ENCODE measurements around the gene KREMEN2.
"Not testable (repeated sequence)": the region's sequence is repeated elsewhere in the genome, so short reads cannot be mapped to it uniquely, and the experiment has no call there.

The KREMEN2 gene

GRCh38 chr16:2938206-2938605 lies 25.9 kb upstream of the KREMEN2 start:
- no peak for DNase-seq (ENCODE audit: low read depth in 1 of 2, low spot score in 1 of 2)

DNA sequence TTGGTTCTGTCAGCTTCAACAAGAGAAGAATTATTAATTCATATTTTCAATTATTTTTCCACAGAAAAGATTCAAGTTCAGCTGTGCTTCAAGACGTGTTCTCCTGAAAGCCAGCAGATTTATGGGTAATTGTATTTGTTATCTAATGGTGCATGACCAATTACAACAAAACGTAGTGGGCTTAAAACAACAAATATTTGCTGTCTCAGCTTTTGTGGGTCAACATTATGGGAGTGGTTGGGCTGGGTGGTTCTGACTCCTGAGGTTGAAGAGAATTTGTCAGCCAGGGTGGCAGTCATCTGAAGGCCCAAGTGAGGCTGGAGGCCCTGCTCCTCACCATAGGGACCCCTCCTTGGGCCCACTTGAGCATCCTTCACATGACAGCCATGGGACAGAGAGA lies 24.1 kb upstream of the KREMEN2 start:
- no peak for DNase-seq (ENCODE audit: low read depth in 1 of 2, low spot score in 1 of 2)

- DNase-seq (ENCODE audit: low read depth in 1 of 2, low spot score in 1 of 2) = no peak
These were observed 22.0 kb upstream of the KREMEN2 start for GRCh38 chr16:2942045-2942444.

DNA sequence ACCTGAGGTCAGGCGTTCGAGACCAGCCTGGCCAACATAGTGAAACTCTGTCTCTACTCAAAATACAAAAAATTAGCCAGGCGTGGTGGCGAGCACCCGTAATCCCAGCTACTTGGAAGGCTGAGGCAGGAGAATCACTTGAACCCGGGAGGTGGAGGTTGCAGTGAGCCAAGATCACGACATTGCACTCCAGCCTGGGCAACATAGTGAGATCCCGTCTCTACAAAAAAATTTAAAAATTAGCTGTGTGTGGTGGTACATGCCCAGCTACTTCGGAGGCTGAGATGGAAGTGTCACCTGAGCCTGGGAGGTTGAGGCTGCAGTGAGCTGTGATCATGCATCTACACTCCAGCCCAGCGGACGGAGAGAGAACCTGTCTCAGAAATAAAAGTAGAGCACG lies 20.4 kb upstream of the KREMEN2 start:
- DNase-seq (ENCODE audit: low read depth in 1 of 2, low spot score in 1 of 2) = not testable (repeated sequence)

DNA sequence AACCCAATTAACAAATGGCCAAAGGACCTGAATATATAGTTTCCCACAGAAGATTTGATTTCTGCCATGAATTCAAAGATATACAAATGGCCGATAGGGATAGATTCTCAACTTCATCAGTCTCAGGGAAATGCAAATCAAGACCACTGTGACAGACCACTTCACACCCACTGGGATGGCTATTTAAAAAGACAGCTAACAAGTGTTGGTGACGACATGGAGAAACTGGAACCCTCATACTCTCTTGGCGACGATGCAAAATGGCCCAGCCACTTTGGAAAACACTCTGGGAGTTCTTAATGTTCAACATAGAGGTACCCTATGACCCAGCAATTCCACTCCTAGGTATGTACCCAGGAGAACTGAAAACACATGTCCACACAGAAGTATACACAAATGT lies 17.4 kb upstream of the KREMEN2 start:
- DNase-seq (ENCODE audit: low read depth in 1 of 2, low spot score in 1 of 2) = no peak

DNA sequence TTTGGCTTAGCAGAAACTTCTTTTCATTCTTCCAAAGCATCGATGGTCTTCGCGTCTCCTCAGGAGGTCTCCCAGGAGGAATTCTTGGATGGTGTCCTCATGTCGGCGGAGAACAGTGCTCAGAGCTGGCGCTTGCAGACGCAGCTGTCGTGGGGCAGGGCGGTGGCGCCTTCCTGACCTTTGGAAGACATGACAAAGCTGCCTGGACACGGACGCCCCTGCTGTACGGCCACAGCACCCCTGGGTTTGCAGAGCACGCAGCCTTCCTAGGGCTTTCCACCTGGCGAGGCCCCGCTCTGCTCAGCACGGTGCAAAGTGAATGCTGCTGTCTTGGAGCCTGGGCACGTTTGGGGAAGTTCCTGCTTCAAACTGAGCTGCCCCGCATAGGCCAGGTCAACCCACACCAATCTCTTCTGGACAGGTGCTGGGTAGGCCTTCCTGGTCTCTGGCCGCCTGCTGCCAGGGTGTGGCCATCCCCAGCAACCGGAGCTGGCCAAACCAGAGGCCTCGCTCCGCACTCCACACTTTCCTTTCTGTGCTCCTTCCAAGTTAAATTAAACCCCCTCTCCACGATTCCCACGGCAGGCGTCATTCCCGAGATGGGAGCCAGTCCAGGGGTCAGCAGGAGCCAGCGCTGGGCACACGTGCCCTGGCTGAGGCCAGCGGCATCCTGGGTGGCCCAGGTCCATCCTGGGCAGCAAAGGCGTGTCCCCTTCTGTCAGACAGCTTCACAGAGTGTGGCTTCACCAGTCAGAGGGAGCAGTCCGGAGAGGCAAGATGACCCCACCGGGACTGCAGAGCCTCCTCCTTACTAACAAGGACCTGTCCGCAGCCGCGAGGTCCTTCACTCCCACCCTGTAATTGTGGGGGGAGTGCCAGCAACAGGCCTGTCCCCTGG lies 15.0 kb upstream of the KREMEN2 start:
- DNase-seq (ENCODE audit: low read depth in 1 of 2, low spot score in 1 of 2) = no peak

DNA sequence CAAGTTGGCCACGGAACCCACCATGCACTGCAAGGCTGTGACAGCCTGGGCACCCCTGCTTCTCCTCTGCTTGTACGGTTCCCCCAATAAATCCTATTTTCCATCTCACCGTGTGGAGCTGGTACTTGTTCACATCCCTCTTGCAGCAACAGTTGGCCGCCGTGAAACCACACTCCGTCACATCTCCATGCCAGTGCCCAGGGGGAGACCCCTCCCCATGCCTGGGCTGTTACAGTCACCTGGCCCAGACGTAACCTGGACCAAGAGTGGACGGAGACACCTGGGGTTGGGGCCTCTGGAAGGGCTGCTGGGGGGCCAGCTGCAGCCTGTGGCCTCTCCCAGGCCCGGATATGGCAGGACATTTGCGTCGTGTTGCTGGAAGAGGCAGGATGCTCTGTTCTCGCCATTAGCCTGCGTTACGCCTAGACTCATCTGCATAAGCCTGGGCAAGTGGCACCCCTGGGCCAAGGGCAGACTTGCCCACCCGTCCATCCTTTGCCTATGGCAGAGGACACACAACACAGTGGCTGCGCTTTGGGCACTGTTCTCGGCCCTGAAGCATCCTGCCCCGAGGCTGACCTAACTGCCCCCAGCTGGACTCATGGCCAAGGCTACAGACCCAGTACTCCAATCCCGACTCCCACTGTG lies 14.2 kb upstream of the KREMEN2 start:
- DNase-seq (ENCODE audit: low read depth in 1 of 2, low spot score in 1 of 2) = no peak

DNA sequence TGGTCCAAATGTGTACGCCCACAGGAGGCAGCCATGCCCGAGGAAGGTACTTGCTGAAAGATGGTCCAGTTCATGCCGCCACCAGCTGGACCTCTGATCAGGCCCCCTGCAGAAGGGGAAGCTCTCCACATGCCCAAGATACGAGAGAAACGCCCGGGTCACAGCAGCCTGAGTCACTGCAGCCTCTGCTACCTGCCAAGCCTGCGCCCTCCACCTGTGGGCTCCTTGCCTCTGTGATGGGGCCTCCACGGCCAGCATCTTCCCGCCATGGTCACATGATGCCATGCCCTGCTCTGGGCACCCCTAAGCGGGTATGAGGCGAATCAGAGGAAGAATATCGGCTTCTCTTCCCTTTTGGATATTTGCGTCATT lies 13.7 kb upstream of the KREMEN2 start:
- DNase-seq (ENCODE audit: low read depth in 1 of 2, low spot score in 1 of 2) = no peak

DNA sequence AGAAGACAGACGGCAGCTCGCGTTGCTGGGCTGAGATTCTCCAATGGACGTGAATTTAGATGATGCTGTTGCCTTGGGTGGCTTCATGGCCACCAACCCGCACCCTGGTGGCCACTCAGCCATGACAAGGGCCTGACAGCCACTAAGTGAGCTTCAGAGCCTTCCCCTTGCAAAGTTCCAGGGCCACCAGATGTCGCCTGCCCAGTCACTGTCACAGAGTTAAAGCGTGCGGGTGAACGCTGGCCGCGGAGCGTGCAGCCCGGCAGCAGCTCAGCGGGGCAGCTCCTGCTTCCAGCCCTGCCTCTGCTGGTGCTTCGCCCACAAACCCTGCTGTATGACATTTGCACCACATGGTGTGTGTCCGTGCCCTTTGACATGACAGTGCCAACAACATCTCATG lies 13.3 kb upstream of the KREMEN2 start:
- no peak for DNase-seq (ENCODE audit: low read depth in 1 of 2, low spot score in 1 of 2)

GRCh38 chr16:2952679-2953078 lies 11.4 kb upstream of the KREMEN2 start:
- no peak for DNase-seq (ENCODE audit: low read depth in 1 of 2, low spot score in 1 of 2)

DNA sequence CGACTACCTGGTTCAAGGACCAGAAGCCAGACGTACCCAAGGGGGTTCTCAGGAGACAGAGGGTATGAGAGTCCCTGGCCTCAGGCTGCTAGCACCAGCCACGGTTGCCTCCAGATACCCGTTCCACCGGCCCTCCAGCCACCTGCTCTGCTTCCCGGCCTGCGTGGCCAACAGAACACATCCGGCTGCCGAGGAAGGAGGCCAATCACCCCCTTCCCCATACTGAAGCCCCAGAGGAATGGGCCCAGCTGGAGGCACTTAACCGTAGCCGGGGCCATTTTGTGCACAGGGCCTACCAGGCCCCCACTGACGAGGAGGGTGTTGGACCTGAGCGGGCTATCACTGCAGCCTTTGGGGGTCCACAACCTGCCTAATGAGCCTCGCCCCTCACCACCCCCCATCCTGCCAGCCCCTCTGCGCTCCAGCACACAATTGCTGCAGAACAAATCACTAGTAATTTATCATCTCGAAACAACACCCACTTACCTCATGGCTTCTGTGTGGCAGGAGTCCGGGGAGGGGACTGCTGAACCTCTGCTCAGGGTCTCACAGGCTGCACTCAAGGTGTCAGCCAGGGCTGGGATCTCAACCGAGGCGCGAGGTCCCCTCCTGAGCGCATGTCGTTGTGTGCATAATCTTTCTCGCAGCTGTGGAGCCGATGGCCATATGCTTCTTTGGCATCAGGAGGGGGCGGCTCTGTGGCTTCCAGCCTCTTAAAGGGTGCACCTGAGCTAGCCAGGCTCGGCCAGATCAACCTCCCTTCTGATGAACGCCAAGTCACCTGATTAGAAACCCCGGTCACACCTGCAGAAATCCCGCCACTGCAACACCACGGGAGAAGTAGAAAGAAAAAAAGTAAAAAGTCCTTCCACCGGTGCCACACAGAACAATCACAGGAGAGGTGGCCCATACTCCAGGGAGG lies 10.1 kb upstream of the KREMEN2 start:
- no peak for DNase-seq (ENCODE audit: low read depth in 1 of 2, low spot score in 1 of 2)

GRCh38 chr16:2954656-2955381 lies 9.3 kb upstream of the KREMEN2 start:
- DNase-seq (ENCODE audit: low read depth in 1 of 2, low spot score in 1 of 2) = no peak

GRCh38 chr16:2955438-2955778 lies 8.7 kb upstream of the KREMEN2 start:
- DNase-seq (ENCODE audit: low read depth in 1 of 2, low spot score in 1 of 2) = no peak

- no peak for DNase-seq (ENCODE audit: low read depth in 1 of 2, low spot score in 1 of 2)
These were observed 8.1 kb upstream of the KREMEN2 start for GRCh38 chr16:2955779-2956578.

DNA sequence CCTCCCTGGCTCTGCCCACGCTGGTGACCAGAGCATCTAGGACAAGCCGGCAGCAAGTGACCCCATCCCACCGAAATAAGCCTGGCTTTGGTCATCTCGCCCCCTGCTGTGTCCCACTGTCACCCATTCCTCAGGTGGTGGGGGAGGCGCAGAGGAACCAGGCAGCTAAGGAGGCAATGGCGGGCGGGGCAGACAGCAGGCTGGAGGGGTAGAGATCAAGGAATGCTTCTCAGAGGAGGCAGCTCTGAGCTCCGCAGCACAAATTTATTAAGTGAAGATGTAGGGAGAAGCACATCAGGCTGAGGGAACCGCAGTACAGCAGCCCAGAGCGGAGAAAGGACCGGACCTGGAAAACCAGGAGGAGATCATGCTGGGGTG lies 7.5 kb upstream of the KREMEN2 start:
- DNase-seq (ENCODE audit: low read depth in 1 of 2, low spot score in 1 of 2) = no peak

DNA sequence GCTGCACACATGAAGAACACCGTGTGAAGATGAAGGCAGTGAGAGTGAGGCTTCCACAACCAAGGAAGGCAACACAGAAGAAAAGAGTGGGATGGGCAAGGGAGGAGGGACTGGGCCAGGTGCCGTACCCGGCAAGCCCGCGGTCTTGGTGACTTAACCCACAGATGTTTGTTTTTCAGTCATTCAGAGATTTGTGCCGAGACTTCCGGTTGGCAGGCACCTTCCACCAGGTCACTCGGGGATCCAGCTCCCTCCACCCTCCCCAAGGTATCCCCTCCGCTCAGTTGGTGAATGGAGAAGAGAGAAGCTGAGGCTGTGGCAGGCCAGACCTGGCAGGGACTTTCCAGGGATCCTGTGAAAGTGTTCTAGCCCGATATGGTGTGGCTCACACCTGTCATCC lies 4.9 kb upstream of the KREMEN2 start:
- no peak for DNase-seq (ENCODE audit: low read depth in 1 of 2, low spot score in 1 of 2)

DNA sequence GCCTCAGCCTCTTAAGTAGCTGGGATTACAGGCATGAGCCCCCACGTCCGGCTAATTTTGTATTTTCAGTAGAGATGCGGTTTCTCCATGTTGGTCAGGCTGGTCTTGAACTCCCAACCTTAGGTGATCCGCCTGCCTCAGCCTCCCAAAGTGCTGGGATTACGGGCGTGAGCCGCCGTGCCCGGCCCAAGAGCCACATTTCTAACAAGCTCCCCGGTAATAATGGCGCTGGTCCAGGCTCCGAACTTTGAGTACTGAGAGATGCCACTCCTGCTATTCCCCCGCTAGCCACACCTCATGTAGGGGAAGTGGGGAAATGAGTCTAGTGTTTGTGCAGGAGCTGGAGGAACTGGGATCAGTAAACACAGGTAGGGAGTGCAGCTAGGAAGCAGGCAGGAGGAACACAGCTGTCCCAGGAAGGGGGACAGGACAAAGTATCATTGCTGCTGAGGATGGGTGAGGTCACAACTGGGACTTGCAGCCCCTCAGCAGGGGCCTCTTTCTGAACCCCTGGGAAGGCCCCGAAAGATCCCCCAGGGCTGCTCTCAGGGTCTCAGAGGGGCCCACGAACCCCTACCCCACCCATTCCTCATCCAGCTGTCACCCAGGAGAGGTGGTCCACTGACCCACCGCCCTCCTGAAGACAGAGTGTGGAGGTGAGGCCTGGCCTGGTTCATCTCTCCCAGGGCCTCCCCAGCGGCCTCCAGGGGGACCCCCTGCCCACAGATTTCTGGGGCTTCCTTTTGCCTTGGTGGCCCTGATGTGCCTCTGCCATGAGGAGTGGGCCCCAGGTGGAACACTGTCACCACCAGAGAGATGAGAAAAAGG lies 3.7 kb upstream of the KREMEN2 start:
- DNase-seq (ENCODE audit: low read depth in 1 of 2, low spot score in 1 of 2) = no peak

DNA sequence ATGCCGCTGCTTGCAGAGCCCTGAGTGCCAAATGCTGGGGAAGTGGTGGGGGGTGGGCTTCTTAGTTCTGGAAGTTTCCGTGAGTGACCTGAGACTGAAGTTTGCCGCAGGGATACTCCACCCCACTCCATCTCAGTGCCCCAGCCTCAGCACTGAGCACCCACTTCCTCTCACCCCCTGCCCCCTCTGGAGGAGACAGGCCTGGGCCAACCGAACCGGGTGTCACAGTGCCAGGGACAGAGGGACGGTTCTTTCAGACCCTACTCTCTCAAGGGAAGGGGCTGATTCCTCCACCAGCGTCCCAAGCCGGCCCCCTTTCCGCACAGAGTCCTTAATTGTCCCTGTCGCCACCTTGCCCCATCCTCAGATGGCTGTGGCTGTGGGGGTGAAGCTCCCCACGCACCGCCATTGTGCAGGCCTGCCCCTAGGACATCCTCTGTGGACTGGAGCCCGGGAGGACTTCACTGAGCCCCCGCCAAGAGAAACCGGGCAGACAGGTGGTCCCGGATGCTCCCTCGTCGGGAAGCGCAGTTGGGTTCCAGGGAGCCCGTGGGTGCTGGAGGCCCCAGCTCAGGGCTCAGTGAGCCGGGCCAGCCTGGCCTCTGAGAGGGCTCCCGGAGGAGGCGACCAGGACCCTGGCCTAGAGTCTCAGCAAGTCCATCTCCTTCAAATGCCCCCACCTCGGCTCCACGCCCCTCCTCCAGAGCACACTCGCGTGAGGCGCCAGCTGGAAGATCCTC lies 1.6 kb upstream of the KREMEN2 start:
- DNase-seq (ENCODE audit: low read depth in 1 of 2, low spot score in 1 of 2) = no peak

All from activated T-helper 1 cell treated with anti-CD3 and anti-CD28 coated beads, Interleukin-2, amount 50 U/mL, for 16 hours (primary cell).